ENCODE results near the gene RUNX1. TPM values are rescaled to one million over a fixed set of nuclear protein-coding genes. Genes with fewer than 3 reads are reported as not detected.

Gene RUNX1
- total and polyA plus RNA-seq, 2 donors (not counting 3 experiments of a cell fraction or from before 2014, with no cell fraction given): 4.6 to 17.9 TPM

DNA sequence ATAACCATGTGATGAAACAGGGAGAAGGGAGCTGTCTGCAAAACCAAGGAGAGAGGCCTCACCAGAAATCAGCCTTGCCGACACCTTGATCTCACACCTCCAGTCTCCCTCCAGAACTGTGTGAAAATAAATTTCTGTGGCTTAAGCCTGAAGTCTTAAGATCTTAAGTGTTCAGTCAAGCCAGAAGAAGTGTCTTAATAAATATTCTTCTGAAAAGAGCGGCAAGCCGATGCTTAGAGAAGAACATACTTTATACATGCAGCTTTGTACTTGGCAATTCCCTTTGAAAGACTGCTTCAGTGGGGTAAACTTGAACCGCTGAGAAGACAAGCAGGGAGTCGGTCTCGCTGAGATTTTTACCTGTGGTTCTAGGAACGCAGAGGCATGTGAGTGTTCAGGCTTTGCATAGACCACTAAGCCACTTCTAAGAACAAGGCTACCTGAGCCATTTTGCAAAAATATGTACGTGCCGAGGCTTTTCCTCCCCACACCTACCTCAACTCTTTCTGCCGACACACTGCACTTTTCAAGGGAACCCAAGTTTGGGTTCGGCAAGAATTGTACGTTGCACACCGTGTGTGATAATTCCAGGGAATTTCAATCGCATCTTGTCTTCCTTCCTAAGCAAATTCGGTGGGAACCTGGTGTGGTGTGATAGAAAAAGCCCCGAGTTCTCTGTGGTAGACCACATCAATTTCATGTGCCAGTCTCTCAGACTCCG lies 3.4 kb downstream of the RUNX1 start:
- no TSS peak for BruUV-seq (replicated peaks)
- H3K79me2 ChIP-seq (ENCODE audit: control insufficient read depth, insufficient read depth, low read length): no peaks in the 10 kb centered on the region
- no peaks in the 10 kb centered on the region for H4K20me1 ChIP-seq (replicated peaks; ENCODE audit: control insufficient read depth, extremely low read depth, insufficient read depth, low read length)
- H3K27ac ChIP-seq (ENCODE audit: insufficient read depth, low read depth, low read length): no peak overlapping the region
- TF ChIP-seq, protein P1, sequence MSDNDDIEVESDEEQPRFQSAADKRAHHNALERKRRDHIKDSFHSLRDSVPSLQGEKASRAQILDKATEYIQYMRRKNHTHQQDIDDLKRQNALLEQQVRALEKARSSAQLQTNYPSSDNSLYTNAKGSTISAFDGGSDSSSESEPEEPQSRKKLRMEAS (IDR thresholded peaks at IDR 0.05; ENCODE audit: insufficient read depth, insufficient read length): no peak
- H3K36me3 ChIP-seq (ENCODE audit: control insufficient read depth in 2 of 2, extremely low read depth in 1 of 2, insufficient read depth in 2 of 2, low read length in 2 of 2): no peaks in the 10 kb centered on the region
- no peak overlapping the region for H3K9ac ChIP-seq (replicated peaks; ENCODE audit: extremely low read depth, insufficient read depth, low read length)
- no peaks in the 10 kb centered on the region for H3K9me3 ChIP-seq (replicated peaks; ENCODE audit: control insufficient read depth, insufficient read depth, low read length)
- no peak overlapping the region for H2AFZ ChIP-seq (ENCODE audit: low read depth, low read length)
- CTCF ChIA-PET: interaction anchor here (1.1 to 3.3 kb wide), 4 partner anchors 63 to 343 kb away, joined by 3 to 27 read pairs (median 14); no protein-coding TSS in a partner anchor
- H3K4me3 ChIP-seq (replicated peaks in 1 of 3; ENCODE audit: insufficient read depth in 1 of 3, low read depth in 1 of 3, low read length in 3 of 3): no peak overlapping the region
- no peak for FAIRE-seq
- no peak for DNase-seq (ENCODE audit: low read depth, low spot score)
- dilution Hi-C loops (cut with MboI; ENCODE audit: extremely low pct_ligation_motif_present, low sequenced_read_pairs) (no loop called here), intact Hi-C loops (cut with micrococcal nuclease) (loop anchor here (2.0 to 10.0 kb wide), 4 partner anchors 19 to 429 kb away; no protein-coding TSS in a partner anchor)
- H3K4me2 ChIP-seq (ENCODE audit: insufficient read depth, low read length): no peak overlapping the region
- H3K9me1 ChIP-seq (replicated peaks; ENCODE audit: control insufficient read depth, extremely low read depth, insufficient read depth, low read length): no peaks in the 10 kb centered on the region
- POLR2A ChIA-PET: no interaction called here
- H3K27me3 ChIP-seq (ENCODE audit: control insufficient read depth in 2 of 2, insufficient read depth in 2 of 2, low read length in 2 of 2): peaks cover 47 to 50% of the 10 kb centered on the region in 2 experiments
- peaks cover 35% of the 10 kb centered on the region for H3K4me1 ChIP-seq (ENCODE audit: control insufficient read depth, extremely low read depth, insufficient read depth, low read length)

DNA sequence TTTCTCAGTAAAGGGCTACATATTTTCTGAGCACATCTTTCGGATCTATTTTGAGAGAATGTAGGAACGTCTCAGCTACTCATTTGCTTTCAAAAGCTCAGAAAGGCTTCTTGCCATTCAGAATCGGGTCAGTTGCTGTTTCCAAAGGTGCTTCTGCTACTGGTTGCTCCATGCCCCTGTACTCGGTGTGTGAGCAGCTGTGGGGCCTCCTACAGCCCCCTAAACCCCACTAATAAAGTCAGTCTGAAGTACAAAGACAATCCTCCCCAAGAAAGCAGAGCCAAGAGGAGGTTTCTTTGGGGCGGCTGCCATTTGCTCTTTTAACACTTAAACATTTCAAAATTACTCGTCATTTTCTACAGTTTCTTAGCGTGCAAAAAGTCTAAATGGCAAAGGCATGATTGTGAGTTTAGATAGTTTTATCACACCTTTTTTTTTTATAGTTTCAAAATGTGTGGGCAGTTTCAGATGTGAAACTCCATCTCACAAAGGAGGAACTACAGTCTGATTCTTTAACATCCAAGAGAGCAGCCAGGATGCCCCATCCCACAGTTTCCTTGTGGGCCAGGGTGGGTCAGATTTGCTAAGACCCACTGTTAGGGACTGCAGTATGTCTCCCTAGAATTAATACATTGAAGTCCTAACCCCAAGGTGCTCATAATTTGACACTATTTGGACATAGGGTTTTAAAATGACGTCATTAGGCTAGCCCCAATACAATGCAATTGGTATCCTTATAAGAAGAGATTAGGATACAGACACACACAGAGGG lies 4.1 kb downstream of the RUNX1 start:
- Histone ChIP-seq H3K9ac (replicated peaks; ENCODE audit: extremely low read depth, insufficient read depth, low read length) (no peak overlapping the region), H2AFZ (ENCODE audit: low read depth, low read length) (no peak overlapping the region), H3K4me2 (ENCODE audit: insufficient read depth, low read length) (no peak overlapping the region), H3K36me3 (ENCODE audit: control insufficient read depth in 2 of 2, extremely low read depth in 1 of 2, insufficient read depth in 2 of 2, low read length in 2 of 2) (no peaks in the 10 kb centered on the region), H3K9me3 (replicated peaks; ENCODE audit: control insufficient read depth, insufficient read depth, low read length) (no peaks in the 10 kb centered on the region), H4K20me1 (replicated peaks; ENCODE audit: control insufficient read depth, extremely low read depth, insufficient read depth, low read length) (no peaks in the 10 kb centered on the region), H3K27ac (ENCODE audit: insufficient read depth, low read depth, low read length) (no peak overlapping the region), H3K27me3 (ENCODE audit: control insufficient read depth in 2 of 2, insufficient read depth in 2 of 2, low read length in 2 of 2) (peaks cover 52 to 55% of the 10 kb centered on the region in 2 experiments), H3K9me1 (replicated peaks; ENCODE audit: control insufficient read depth, extremely low read depth, insufficient read depth, low read length) (no peaks in the 10 kb centered on the region), H3K4me3 (replicated peaks in 1 of 3; ENCODE audit: insufficient read depth in 1 of 3, low read depth in 1 of 3, low read length in 3 of 3) (no peak overlapping the region), H3K79me2 (ENCODE audit: control insufficient read depth, insufficient read depth, low read length) (no peaks in the 10 kb centered on the region), H3K4me1 (ENCODE audit: control insufficient read depth, extremely low read depth, insufficient read depth, low read length) (peaks cover 35% of the 10 kb centered on the region)
- ChIA-PET CTCF (no interaction called here), POLR2A (no interaction called here)
- no peak for FAIRE-seq
- TF ChIP-seq FOS (IDR thresholded peaks at IDR 0.05; ENCODE audit: borderline replicate concordance, insufficient read depth, low read length) (no peak), MYC (IDR thresholded peaks at IDR 0.05; ENCODE audit: low read depth, low read length) (no peak), GATA2 (IDR thresholded peaks at IDR 0.05; ENCODE audit: insufficient read depth, insufficient read length, low read depth, low read length) (no peak), EZH2 (IDR thresholded peaks at IDR 0.05; ENCODE audit: borderline replicate concordance, low read depth, low read length, severe bottlenecking) (no peak), POLR2AphosphoS5 (IDR thresholded peaks at IDR 0.05; ENCODE audit: insufficient read depth, low read depth, low read length) (no peak), POLR2A (IDR thresholded peaks at IDR 0.05; ENCODE audit: low read depth, low read length) (no peak), CTCF (IDR thresholded peaks at IDR 0.05; ENCODE audit: extremely low read depth in 1 of 2, insufficient read depth in 1 of 2, low read depth in 1 of 2, low read length in 2 of 2) (no peak), JUN (IDR thresholded peaks at IDR 0.05; ENCODE audit: borderline replicate concordance, insufficient read depth, insufficient read length, low read depth) (no peak)
- TF ChIP-seq, protein P1 (IDR thresholded peaks at IDR 0.05; ENCODE audit: insufficient read depth, insufficient read length): no peak
- no TSS peak for BruUV-seq (replicated peaks)
- intact Hi-C loops (cut with micrococcal nuclease): loop anchor here (5.0 to 10.0 kb wide), 2 partner anchors 238 to 430 kb away; no protein-coding TSS in a partner anchor
- dilution Hi-C loops (cut with MboI; ENCODE audit: extremely low pct_ligation_motif_present, low sequenced_read_pairs): no loop called here
- no peak for DNase-seq (ENCODE audit: low read depth, low spot score)

All from endothelial cell of umbilical vein (primary cell).